ENCODE results near the gene TOLLIP.

DNA sequence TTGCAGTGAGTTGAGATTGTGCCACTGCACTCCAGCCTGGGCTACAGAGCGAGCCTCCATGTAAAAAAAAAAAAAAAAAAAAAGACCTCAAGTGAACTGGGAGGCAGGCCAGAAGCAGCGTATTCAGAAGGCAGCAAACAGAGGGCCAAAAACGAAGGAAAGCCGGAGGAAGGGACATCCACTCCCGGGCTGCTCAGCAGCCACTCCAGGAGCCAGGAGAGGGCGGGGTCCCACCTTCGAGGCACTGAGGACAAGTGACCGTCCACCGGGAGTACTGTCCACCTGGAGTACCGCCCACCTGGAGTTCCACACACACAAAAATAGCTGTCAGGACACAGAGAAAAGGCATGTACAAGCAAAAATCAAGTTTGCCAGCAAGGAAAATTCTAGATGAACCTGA lies 5.5 kb downstream of the TOLLIP start:
- TF ChIP-seq, protein P1, sequence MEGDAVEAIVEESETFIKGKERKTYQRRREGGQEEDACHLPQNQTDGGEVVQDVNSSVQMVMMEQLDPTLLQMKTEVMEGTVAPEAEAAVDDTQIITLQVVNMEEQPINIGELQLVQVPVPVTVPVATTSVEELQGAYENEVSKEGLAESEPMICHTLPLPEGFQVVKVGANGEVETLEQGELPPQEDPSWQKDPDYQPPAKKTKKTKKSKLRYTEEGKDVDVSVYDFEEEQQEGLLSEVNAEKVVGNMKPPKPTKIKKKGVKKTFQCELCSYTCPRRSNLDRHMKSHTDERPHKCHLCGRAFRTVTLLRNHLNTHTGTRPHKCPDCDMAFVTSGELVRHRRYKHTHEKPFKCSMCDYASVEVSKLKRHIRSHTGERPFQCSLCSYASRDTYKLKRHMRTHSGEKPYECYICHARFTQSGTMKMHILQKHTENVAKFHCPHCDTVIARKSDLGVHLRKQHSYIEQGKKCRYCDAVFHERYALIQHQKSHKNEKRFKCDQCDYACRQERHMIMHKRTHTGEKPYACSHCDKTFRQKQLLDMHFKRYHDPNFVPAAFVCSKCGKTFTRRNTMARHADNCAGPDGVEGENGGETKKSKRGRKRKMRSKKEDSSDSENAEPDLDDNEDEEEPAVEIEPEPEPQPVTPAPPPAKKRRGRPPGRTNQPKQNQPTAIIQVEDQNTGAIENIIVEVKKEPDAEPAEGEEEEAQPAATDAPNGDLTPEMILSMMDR (IDR thresholded peaks at IDR 0.05), result no peak
- TF ChIP-seq POLR2A (IDR thresholded peaks at IDR 0.05), result no peak

Measured in Peyer's patch (tissue), 4 donors.